Measurements from ENCODE around the gene FXN.
"Not testable (repeated sequence)": the region's sequence is repeated elsewhere in the genome, so short reads cannot be mapped to it uniquely, and the experiment has no call there.

- not testable (repeated sequence) for TF ChIP-seq CTCF (conservative IDR thresholded peaks at IDR 0.05; ENCODE audit: low read depth, low read length); EZH2phosphoT487 (IDR thresholded peaks at IDR 0.05; ENCODE audit: borderline replicate concordance, low read length)
Observed at GRCh38 chr9:68986949-68987348, 48.6 kb upstream of the FXN start.
